SK-N-SH treated with all-trans-retinoic acid at 6 μM for 48 hours (cell line): Measurements from ENCODE around the gene KDM5C.
"Not testable (repeated sequence)": the region's sequence is repeated elsewhere in the genome, so short reads cannot be mapped to it uniquely, and the experiment has no call there.

Source experiments
- ATAC-seq: fragments of 200-7000 bp; cut with Tn5 transposase; 3 replicates; pipeline ENCODE4 v1.9.1; 2020; ENCODE audit warnings: mild to moderate bottlenecking, moderate library complexity
- ARNTL ChIP-seq: fragments of 450-650 bp; formaldehyde crosslinking; IDR thresholded peaks from 2 replicates; pipeline ENCODE4 v1.5.0; 2020; ENCODE audit warnings: low read depth, mild to moderate bottlenecking, moderate library complexity, borderline replicate concordance
- BACH2 ChIP-seq: fragments of 250-450 bp; sonication (Bioruptor Pico); IDR thresholded peaks from 2 replicates; pipeline ENCODE4 v1.9.0; 2021; ENCODE audit warnings: mild to moderate bottlenecking, borderline replicate concordance
- CSDC2 ChIP-seq: fragments of 250-450 bp; sonication (Bioruptor Pico); IDR thresholded peaks from 2 replicates; pipeline ENCODE4 v1.5.0; 2020; ENCODE audit warnings: mild to moderate bottlenecking, moderate library complexity
- ESRRG ChIP-seq: fragments of 250-450 bp; sonication (Bioruptor Pico); IDR thresholded peaks from 2 replicates; pipeline ENCODE4 v1.6.1; 2021; ENCODE audit warnings: mild to moderate bottlenecking
- GLIS3 ChIP-seq: fragments of 250-450 bp; sonication (Bioruptor Pico); IDR thresholded peaks from 2 replicates; pipeline ENCODE4 v1.5.0; 2020; ENCODE audit warnings: mild to moderate bottlenecking, moderate library complexity
- ISL1 ChIP-seq: fragments of 250-450 bp; sonication (Bioruptor Pico); IDR thresholded peaks from 2 replicates; pipeline ENCODE4 v2.1.2; 2022; ENCODE audit warnings: mild to moderate bottlenecking, moderate library complexity
- OSR1 ChIP-seq: fragments of 250-450 bp; sonication (Bioruptor Pico); IDR thresholded peaks from 2 replicates; pipeline ENCODE4 v1.8.0; 2022; ENCODE audit warnings: moderate library complexity, mild to moderate bottlenecking, inconsistent platforms
- PPARA ChIP-seq: fragments of 250-450 bp; sonication (Bioruptor Pico); IDR thresholded peaks from 2 replicates; pipeline ENCODE4 v1.5.0; 2020; ENCODE audit warnings: mild to moderate bottlenecking, borderline replicate concordance
- RARB ChIP-seq: fragments of 250-450 bp; sonication (Bioruptor Pico); IDR thresholded peaks from 2 replicates; pipeline ENCODE4 v1.8.0; 2021; ENCODE audit warnings: mild to moderate bottlenecking, moderate library complexity
- SNAI2 ChIP-seq: fragments of 250-450 bp; sonication (Bioruptor Pico); IDR thresholded peaks from 2 replicates; pipeline ENCODE4 v1.5.0; 2020; ENCODE audit warnings: mild to moderate bottlenecking, moderate library complexity
- TCF4 ChIP-seq: fragments of 250-450 bp; sonication (Bioruptor Pico); IDR thresholded peaks from 2 replicates; pipeline ENCODE4 v1.8.0; 2021; ENCODE audit warnings: mild to moderate bottlenecking, moderate library complexity, borderline replicate concordance
- ZC3H10 ChIP-seq: fragments of 250-450 bp; sonication (Bioruptor Pico); IDR thresholded peaks from 2 replicates; pipeline ENCODE4 v1.5.1; 2021; ENCODE audit warnings: mild to moderate bottlenecking, moderate library complexity
- ZFP3 ChIP-seq: fragments of 250-450 bp; sonication (Bioruptor Pico); IDR thresholded peaks from 2 replicates; pipeline ENCODE4 v1.5.0; 2020; ENCODE audit warnings: mild to moderate bottlenecking, moderate library complexity
- ZFP30 ChIP-seq: fragments of 450-650 bp; formaldehyde crosslinking; IDR thresholded peaks from 2 replicates; pipeline ENCODE4 v1.5.0; 2022; ENCODE audit warnings: mild to moderate bottlenecking, moderate library complexity
- ZNF565 ChIP-seq: fragments of 450-650 bp; formaldehyde crosslinking; conservative IDR thresholded peaks from 2 replicates; pipeline ENCODE4 v1.5.0; 2020; ENCODE audit warnings: low read depth, mild to moderate bottlenecking, moderate library complexity
- ZNF70 ChIP-seq: fragments of 450-650 bp; formaldehyde crosslinking; IDR thresholded peaks from 2 replicates; pipeline ENCODE4 v1.5.0; 2020; ENCODE audit warnings: mild to moderate bottlenecking, moderate library complexity
- TF ChIP-seq, protein P1 (sequence below): fragments of 250-450 bp; sonication (Bioruptor Pico); IDR thresholded peaks from 2 replicates; pipeline ENCODE4 v1.8.0; 2020; ENCODE audit warnings: mild to moderate bottlenecking, moderate library complexity, borderline replicate concordance
- TF ChIP-seq, protein P2 (sequence below): fragments of 250-450 bp; sonication (Bioruptor Pico); IDR thresholded peaks from 2 replicates; pipeline ENCODE4 v1.8.0; 2021; ENCODE audit warnings: low read depth, mild to moderate bottlenecking, moderate library complexity, borderline replicate concordance
- TF ChIP-seq, protein P3 (sequence below): fragments of 250-450 bp; sonication (Bioruptor Pico); IDR thresholded peaks from 2 replicates; pipeline ENCODE4 v1.5.1; 2021; ENCODE audit warnings: mild to moderate bottlenecking, moderate library complexity
- TF ChIP-seq, protein P4 (sequence below): fragments of 250-450 bp; sonication (Bioruptor Pico); IDR thresholded peaks from 2 replicates; pipeline ENCODE4 v1.5.1; 2020; ENCODE audit warnings: low read depth, mild to moderate bottlenecking, moderate library complexity

Gene KDM5C

DNA sequence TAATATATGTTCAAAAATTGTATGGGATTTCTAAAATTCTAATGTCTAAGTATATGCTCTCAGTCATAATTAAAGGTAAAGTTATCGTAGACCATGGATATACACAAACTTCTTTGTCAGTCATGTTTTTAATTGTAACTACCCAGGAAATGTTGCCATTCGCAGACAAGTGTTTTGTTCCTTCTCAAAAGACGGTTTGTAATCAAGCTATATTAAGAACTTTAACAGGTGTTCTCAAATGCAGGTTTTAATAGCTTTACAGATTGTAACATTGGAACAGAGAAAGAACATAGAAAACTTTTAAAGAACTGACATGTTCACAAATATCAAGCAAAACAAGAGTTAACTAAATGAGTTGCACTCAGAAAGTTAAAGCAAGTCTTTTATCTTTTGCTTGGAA lies 58.9 kb downstream of the KDM5C start:
- no peak for ATAC-seq
- TF ChIP-seq ESRRG (no peak), CSDC2 (CRISPR knock-in tag) (no peak), BACH2 (CRISPR knock-in tag) (no peak), GLIS3 (no peak), ZFP30 (CRISPR knock-in tag) (no peak), RARB (CRISPR knock-in tag) (no peak), TCF4 (CRISPR knock-in tag) (no peak), OSR1 (CRISPR knock-in tag) (no peak)
- TF ChIP-seq, protein P1, sequence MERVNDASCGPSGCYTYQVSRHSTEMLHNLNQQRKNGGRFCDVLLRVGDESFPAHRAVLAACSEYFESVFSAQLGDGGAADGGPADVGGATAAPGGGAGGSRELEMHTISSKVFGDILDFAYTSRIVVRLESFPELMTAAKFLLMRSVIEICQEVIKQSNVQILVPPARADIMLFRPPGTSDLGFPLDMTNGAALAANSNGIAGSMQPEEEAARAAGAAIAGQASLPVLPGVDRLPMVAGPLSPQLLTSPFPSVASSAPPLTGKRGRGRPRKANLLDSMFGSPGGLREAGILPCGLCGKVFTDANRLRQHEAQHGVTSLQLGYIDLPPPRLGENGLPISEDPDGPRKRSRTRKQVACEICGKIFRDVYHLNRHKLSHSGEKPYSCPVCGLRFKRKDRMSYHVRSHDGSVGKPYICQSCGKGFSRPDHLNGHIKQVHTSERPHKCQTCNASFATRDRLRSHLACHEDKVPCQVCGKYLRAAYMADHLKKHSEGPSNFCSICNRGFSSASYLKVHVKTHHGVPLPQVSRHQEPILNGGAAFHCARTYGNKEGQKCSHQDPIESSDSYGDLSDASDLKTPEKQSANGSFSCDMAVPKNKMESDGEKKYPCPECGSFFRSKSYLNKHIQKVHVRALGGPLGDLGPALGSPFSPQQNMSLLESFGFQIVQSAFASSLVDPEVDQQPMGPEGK (CRISPR knock-in tag): no peak
- TF ChIP-seq, protein P2, sequence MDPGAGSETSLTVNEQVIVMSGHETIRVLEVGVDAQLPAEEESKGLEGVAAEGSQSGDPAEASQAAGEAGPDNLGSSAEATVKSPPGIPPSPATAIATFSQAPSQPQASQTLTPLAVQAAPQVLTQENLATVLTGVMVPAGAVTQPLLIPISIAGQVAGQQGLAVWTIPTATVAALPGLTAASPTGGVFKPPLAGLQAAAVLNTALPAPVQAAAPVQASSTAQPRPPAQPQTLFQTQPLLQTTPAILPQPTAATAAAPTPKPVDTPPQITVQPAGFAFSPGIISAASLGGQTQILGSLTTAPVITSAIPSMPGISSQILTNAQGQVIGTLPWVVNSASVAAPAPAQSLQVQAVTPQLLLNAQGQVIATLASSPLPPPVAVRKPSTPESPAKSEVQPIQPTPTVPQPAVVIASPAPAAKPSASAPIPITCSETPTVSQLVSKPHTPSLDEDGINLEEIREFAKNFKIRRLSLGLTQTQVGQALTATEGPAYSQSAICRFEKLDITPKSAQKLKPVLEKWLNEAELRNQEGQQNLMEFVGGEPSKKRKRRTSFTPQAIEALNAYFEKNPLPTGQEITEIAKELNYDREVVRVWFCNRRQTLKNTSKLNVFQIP (CRISPR knock-in tag): no peak

DNA sequence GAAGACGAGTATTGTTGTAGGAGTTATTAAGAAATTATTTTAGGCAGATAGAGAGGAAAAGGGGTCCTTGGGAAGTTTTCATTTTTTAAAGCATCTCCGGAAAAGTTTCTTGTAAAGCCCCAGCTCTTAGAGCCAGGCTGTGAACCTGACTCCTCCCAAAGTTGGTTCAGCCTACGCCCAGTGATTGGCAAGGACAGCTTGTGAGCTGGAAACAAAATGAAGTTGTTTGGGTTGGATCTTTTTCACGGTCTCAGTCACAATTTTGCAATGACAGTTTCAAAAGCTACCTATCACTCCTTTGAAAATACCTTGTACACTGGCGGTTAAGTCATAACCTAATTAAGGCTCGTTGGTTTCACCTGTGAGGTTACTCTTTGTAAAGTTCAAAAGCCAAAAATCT lies 60.4 kb downstream of the KDM5C start:
- ATAC-seq: not testable (repeated sequence)

DNA sequence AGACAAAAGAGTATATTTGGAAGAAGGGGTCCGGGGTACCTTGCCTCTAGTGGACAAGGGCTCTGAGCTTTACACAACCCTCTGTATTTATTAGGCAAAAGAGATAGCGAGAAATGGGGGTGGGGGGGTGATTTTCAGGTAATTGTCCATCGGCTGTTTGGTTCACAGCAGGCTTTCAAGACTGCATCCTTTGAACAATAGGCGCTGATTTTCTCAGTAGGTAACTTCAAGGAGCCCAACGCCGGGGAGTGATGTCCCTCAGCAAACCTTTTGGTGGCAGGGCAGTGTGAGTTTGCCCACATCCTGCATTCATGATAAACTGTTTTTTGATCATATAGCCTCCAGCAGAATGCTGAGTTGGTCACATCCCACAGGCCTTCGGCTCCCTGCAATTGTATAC lies 61.6 kb downstream of the KDM5C start:
- no peak for TF ChIP-seq ZNF70 (CRISPR knock-in tag)

DNA sequence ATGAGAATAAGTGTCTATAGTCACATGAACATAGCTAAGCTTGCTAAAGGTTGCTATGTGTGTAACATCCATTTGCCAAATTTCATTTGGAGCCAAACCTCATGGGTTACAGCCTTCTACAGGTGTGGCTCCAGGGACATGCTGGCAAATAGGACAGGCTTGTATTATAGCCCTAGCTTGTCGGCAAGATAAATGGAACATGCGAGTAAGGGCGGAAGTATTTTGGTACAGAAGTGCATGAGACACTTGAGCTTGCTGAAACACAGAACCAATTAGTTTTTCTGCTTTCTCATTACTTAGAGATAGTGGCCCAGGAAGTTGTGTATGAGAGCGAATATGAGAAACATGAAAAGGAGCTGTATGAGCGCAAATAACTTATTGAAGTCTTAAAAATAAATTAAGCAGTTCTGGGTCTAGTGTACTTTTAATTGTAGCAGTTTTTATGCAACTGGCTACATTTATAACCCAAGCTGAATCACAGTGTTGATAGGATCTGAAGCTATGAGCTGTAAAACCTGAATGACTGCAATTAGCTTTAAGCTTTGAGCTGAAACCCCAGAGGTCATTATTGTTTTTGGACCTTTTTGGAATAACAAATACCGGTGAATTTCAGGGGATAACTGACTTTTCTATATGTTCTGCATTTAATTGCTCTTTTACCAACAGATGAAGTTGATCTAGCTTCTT lies 64.6 kb downstream of the KDM5C start:
- ATAC-seq: no peak
- TF ChIP-seq, protein P3, sequence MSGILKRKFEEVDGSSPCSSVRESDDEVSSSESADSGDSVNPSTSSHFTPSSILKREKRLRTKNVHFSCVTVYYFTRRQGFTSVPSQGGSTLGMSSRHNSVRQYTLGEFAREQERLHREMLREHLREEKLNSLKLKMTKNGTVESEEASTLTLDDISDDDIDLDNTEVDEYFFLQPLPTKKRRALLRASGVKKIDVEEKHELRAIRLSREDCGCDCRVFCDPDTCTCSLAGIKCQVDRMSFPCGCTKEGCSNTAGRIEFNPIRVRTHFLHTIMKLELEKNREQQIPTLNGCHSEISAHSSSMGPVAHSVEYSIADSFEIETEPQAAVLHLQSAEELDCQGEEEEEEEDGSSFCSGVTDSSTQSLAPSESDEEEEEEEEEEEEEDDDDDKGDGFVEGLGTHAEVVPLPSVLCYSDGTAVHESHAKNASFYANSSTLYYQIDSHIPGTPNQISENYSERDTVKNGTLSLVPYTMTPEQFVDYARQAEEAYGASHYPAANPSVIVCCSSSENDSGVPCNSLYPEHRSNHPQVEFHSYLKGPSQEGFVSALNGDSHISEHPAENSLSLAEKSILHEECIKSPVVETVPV (CRISPR knock-in tag): no peak
- TF ChIP-seq ZFP3 (CRISPR knock-in tag): no peak
- no peak for TF ChIP-seq PPARA (CRISPR knock-in tag)

More for the DNA sequence above, 61.6 kb downstream of the KDM5C start:
- no peak for ATAC-seq

DNA sequence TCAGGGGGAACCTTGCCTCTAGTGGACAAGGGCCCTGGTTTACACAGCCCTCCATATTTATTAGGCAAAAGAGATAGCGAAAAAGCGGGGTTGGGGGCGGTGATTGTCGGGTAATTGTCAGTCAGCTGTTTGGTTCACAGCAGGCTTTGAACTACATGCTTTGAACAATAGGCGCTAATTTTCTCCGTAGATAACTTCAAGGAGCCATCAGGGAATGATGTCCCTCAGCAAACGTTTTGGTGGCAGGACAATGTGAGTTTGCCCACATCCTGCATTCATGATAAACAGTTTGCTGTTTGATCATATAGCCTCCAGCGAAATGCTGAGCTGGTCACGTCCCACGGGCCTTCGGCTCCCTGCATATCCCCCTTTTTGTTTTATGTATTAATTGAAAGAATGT lies 65.8 kb downstream of the KDM5C start:
- no peak for ATAC-seq
- no peak for TF ChIP-seq ARNTL
- TF ChIP-seq RARB (CRISPR knock-in tag): no peak
- no peak for TF ChIP-seq SNAI2
- no peak for TF ChIP-seq GLIS3
- TF ChIP-seq ZNF565: no peak
- TF ChIP-seq OSR1 (CRISPR knock-in tag): no peak
- TF ChIP-seq ZNF70 (CRISPR knock-in tag): no peak
- TF ChIP-seq, protein P3 (CRISPR knock-in tag): no peak
- TF ChIP-seq, protein P4, sequence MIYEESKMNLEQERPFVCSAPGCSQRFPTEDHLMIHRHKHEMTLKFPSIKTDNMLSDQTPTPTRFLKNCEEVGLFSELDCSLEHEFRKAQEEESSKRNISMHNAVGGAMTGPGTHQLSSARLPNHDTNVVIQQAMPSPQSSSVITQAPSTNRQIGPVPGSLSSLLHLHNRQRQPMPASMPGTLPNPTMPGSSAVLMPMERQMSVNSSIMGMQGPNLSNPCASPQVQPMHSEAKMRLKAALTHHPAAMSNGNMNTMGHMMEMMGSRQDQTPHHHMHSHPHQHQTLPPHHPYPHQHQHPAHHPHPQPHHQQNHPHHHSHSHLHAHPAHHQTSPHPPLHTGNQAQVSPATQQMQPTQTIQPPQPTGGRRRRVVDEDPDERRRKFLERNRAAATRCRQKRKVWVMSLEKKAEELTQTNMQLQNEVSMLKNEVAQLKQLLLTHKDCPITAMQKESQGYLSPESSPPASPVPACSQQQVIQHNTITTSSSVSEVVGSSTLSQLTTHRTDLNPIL (CRISPR knock-in tag): no peak
- TF ChIP-seq ZFP30 (CRISPR knock-in tag): no peak
- TF ChIP-seq ISL1: no peak
- TF ChIP-seq, protein P2 (CRISPR knock-in tag): no peak
- no peak for TF ChIP-seq ZFP3 (CRISPR knock-in tag)
- no peak for TF ChIP-seq ZC3H10 (CRISPR knock-in tag)
- TF ChIP-seq, protein P1 (CRISPR knock-in tag): no peak
